ENCODE results near the gene PPRC1.

PPRC1 gene

DNA sequence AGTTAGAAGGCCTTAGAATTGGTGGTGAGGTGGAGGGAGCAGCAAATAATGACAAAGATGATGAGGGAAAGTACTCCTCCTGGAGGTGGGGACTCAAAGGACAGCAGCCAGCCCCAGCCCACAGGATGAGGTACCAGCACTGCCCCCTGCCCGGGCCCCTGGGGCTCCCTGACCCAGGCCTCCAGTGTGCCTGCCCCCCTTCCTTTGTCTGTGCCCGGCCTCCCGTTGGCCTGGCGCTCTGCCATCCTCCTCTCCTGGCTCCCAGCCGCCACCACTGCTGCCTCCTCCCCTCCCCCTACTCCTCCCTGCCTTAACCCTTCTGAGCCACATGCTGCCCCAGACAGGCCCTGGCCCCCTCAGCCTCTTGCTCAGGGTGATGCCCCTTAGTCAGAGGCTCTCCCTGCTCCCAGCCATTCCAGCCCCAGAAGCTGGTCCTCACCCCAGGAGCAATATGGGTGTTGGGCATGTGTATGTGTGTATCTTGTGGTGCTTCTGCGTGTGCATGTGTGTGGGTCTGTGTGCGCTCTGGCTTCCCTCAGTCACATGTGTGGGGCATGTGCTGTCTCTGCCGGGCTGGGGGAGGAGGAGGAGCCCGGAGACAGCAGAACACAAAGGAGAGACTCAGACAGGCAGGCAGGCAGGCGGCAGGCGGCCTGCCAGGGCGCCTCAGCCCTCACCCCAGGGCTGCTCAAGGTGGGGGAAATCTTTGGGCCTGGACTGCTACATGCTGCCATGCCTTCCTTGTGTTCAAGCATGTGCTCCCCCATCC, 15.3 kb upstream of the PPRC1 start:
- DNase-seq, result peak; percentile 91

GRCh38 chr10:102118867-102119266, 14.0 kb upstream of the PPRC1 start:
- no peak for DNase-seq

GRCh38 chr10:102119417-102120141, 13.3 kb upstream of the PPRC1 start:
- peak; percentile 58 for DNase-seq

GRCh38 chr10:102120142-102120990, 12.5 kb upstream of the PPRC1 start, which contains the start of gene LDB1:
Gene LDB1, minus strand, starts transcription at chr10:102120368. Its CDS starts 258 bp downstream, at chr10:102120110.
- peak; percentile 77 for DNase-seq

- no peak for DNase-seq
Observed at GRCh38 chr10:102120991-102121738, 11.7 kb upstream of the PPRC1 start.

- DNase-seq, result no peak
Observed at GRCh38 chr10:102121739-102122372, 11.0 kb upstream of the PPRC1 start.

DNA sequence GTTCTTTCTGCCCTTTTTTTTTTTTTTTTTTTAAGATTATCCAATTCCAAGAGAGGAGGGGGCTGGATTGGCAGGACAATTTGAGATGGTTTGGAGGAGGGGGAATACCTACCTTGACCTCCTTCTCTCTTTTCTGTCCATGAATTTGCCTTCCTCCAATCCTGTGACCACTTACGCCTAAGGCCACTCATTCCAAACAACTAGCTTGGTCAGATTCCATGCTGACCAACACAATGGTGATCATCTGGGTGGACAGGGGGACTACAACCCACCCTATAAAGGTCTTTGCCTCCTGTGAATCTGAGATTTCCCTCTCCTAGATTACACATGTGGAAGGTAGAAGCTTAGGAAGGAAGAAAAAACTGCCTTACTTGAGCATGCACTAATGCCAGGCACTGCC, 10.4 kb upstream of the PPRC1 start:
- DNase-seq, result no peak

DNA sequence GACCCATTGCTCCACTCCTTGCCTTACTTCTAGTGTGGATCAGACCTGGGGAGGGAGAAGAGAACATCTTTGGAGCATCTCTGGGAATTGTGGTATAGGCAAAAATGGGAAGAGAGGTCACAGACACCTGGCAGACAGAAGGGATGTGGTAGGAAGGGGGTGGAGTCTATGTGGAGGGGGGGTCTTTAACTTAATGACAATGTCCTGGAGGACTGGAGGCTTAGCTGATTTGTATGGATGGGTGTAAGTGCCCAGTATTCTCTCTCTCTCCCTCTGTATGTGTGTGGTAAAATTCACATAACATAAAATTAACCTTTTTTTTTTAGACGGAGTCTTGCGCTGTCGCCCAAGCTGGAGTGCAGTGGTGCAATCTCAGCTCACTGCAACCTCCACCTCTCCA, 9.6 kb upstream of the PPRC1 start:
- no peak for DNase-seq

DNA sequence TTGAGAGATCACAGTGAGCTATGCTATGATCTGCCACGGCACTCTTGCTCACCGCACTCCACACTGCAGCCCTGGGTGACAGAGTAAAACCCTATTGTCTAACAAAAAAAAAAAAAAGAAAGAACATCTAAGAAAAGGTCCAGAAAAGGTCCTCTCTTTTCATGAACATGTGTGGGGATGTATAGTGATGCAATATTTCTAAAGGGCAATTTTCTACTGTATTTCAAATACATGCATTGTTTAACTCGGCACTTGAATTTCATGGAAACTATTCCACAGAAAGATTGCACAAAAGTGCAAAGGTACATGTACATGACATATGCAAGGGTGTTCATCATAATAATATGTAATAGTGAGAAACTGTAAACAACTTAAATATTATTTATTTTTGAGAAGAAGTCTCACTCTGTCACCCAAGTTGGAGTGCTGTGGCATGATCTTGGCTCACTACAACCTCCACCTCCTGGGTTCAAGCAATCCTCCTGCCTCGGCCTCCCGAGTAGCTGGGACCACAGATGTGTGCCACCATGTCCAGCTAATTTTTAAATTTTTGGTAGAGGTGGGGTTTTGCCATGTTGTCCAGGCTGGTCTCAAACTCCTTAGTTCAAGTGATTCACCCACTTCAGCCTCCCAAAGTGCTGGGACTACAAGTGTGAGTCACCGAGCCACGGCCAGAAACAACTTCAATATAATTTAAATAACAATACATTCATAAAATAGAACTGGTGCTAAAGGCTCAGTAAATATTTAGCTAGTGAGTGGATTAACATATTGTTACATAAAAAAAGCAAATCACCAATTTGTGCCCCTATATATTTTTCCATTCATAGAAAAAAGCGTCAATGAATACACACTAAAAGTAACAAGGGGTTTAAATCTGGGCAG, 1.3 kb upstream of the PPRC1 start:
- no peak for DNase-seq

- no peak for DNase-seq
Observed at GRCh38 chr10:102132193-102132562, 662 bp upstream of the PPRC1 start.

DNA sequence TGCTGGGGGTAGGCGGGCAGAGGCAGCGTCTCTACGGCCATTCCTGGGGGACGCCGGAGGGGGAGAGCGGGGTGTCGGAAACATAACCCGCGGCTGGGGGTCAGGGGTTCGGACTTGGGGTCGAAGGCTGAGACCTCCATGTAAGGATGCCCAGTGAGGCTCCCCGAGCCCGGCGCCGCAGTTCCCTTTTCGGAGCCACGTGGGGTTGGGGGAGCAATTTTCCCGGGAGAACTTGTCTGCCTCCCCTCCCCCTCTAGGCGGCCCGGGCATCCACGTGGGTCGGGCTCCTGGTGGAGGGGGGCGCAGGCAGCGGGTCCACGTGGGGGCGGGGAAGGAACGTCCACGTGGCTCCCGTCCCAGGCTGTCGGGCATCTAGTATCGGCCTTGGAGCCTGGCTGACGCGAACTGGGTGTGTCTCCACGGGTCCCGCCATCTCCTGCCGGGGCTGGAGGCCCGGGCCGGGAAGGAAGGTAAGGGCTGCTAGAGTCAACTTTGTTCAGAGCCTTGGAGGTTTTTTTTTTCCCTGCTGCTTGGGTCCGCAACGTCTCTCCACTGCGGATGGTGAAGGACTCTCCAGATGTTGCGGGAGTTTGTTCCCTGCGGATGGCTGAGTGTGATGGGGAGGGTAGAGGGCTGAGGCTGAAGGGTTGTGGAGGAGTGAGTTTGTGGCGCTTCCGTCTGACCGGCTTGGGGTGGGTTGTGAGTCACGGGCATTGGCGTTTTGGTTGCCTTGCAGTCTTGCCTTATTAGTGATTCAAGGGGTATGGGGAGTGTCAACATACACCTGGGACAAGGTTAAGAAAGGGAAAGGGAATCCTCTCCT, 744 bp downstream of the PPRC1 start:
- DNase-seq, result peak; percentile 68

DNA sequence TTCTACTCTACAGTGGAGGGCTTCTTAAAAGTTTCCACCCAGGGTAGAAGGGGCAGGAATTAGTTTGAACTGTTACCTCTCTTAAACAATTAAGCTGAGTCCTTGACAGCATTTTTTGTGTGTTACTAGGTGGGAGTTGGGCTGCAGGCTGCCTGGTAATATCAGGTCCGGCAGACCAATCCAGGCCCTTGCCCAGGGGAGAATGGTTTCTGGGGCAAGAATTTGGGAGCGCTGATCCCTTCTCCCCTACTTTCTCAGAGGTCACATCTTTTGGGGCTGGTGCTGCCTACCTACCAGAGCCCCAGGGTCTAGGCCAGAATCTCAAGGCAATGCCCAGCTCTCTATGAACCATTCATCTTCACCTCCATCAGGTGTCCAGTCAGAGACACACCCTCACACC, 1.6 kb downstream of the PPRC1 start:
- DNase-seq, result no peak

GRCh38 chr10:102135956-102136526, 3.2 kb downstream of the PPRC1 start:
- no peak for DNase-seq

DNA sequence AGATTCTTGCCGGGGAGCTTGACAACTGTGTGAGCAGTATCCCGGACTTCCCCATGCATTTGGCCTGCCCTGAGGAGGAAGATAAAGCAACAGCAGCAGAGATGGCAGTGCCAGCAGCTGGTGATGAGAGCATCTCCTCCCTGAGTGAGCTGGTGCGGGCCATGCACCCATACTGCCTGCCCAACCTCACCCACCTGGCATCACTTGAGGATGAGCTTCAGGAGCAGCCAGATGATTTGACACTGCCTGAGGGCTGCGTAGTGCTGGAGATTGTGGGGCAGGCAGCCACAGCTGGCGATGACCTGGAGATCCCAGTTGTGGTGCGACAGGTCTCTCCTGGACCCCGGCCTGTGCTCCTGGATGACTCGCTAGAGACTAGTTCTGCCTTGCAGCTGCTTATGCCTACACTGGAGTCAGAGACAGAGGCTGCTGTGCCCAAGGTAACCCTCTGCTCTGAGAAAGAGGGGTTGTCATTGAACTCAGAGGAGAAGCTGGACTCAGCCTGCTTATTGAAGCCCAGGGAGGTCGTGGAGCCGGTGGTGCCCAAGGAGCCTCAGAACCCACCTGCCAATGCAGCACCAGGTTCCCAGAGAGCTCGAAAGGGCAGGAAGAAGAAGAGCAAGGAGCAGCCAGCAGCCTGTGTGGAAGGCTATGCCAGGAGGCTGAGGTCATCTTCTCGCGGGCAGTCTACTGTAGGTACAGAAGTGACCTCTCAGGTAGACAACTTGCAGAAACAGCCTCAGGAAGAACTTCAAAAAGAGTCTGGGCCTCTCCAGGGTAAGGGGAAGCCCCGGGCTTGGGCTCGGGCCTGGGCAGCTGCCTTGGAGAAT, 6.7 kb downstream of the PPRC1 start:
- DNase-seq, result no peak

- DNase-seq, result no peak
Observed at GRCh38 chr10:102140218-102140617, 7.4 kb downstream of the PPRC1 start.

DNA sequence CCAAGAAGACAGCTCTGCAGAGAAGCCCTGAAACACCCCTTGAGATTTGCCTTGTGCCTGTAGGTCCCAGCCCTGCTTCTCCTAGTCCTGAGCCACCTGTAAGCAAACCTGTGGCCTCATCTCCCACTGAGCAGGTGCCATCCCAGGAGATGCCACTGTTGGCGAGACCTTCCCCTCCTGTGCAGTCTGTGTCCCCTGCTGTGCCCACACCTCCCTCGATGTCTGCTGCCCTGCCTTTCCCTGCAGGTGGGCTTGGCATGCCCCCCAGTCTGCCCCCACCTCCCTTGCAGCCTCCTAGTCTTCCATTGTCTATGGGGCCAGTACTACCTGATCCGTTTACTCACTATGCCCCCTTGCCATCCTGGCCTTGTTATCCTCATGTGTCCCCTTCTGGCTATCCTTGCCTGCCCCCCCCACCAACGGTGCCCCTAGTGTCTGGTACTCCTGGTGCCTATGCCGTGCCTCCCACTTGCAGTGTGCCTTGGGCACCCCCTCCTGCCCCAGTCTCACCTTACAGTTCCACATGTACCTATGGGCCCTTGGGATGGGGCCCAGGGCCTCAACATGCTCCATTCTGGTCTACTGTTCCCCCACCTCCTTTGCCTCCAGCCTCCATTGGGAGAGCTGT, 8.2 kb downstream of the PPRC1 start:
- DNase-seq, result no peak

- DNase-seq, result no peak
Observed at GRCh38 chr10:102141583-102142107, 8.8 kb downstream of the PPRC1 start.

GRCh38 chr10:102146971-102147428, 14.2 kb downstream of the PPRC1 start:
- DNase-seq, result no peak
